ENCODE results near the gene ICAM2. TPM values are rescaled to one million over a fixed set of nuclear protein-coding genes. Genes with fewer than 3 reads are reported as not detected.
A peak's percentile ranks its signal among the peaks of the same experiment; 100 is the strongest.

The ICAM2 gene
- total and polyA plus RNA-seq, 4 donors, result 58.7 to 77.7 (median 62.2) TPM

GRCh38 chr17:64060331-64060730 is 39.9 kb upstream of the ICAM2 start:
- Histone ChIP-seq H3K4me3 (no peak overlapping the region), H3K9me3 (ENCODE audit: control insufficient read depth in 4 of 4, insufficient read depth in 3 of 4, low read length in 3 of 4) (peaks cover 0 to 2% (median 0%) of the 10 kb centered on the region in 4 donors), H3K9ac (ENCODE audit: insufficient read depth in 1 of 2, low read length in 2 of 2) (no peak overlapping the region), H3K36me3 (ENCODE audit: control insufficient read depth in 4 of 4, insufficient read depth in 4 of 4, low read length in 4 of 4) (peaks cover 6 to 44% (median 9%) of the 10 kb centered on the region in 4 donors), H3K27ac (ENCODE audit: low read depth in 1 of 2, low read length in 1 of 2) (no peak overlapping the region), H3K27me3 (ENCODE audit: control insufficient read depth in 3 of 3, insufficient read depth in 3 of 3, low read length in 2 of 3) (no peaks in the 10 kb centered on the region), H3K4me1 (ENCODE audit: control insufficient read depth in 5 of 5, insufficient read depth in 5 of 5, low read length in 5 of 5) (peaks cover 0 to 3% (median 0%) of the 10 kb centered on the region in 5 donors)
- no peak for TF ChIP-seq CTCF (IDR thresholded peaks at IDR 0.05; ENCODE audit: control extremely low read depth, extremely low read depth)
- 34 to 61% methylated on average over 5 of the region's 5 CpGs for WGBS, 2 donors
- no peak for ATAC-seq (ENCODE audit: insufficient read depth, low FRiP score)
- no peak for DNase-seq

- TF ChIP-seq CTCF (IDR thresholded peaks at IDR 0.05; ENCODE audit: control extremely low read depth, extremely low read depth), result no peak
- Histone ChIP-seq H3K4me1 (ENCODE audit: control insufficient read depth in 5 of 5, insufficient read depth in 5 of 5, low read length in 5 of 5) (peaks cover 0 to 3% (median 0%) of the 10 kb centered on the region in 5 donors), H3K27ac (ENCODE audit: low read depth in 1 of 2, low read length in 1 of 2) (peak overlapping the region in 1 of 2 donors; percentile 13), H3K36me3 (ENCODE audit: control insufficient read depth in 4 of 4, insufficient read depth in 4 of 4, low read length in 4 of 4) (peaks cover 6 to 47% (median 11%) of the 10 kb centered on the region in 4 donors), H3K9ac (ENCODE audit: insufficient read depth in 1 of 2, low read length in 2 of 2) (no peak overlapping the region), H3K27me3 (ENCODE audit: control insufficient read depth in 3 of 3, insufficient read depth in 3 of 3, low read length in 2 of 3) (no peaks in the 10 kb centered on the region), H3K4me3 (no peak overlapping the region), H3K9me3 (ENCODE audit: control insufficient read depth in 4 of 4, insufficient read depth in 3 of 4, low read length in 3 of 4) (peaks cover 0 to 2% (median 0%) of the 10 kb centered on the region in 4 donors)
- no peak for ATAC-seq (ENCODE audit: insufficient read depth, low FRiP score)
- WGBS, 2 donors, result 83 to 92% methylated on average over 2 of the region's 2 CpGs
- DNase-seq, result no peak
Observed at GRCh38 chr17:64059756-64060155, 39.3 kb upstream of the ICAM2 start.

GRCh38 chr17:64058621-64059020 is 38.2 kb upstream of the ICAM2 start:
- Histone ChIP-seq H3K4me1 (ENCODE audit: control insufficient read depth in 5 of 5, insufficient read depth in 5 of 5, low read length in 5 of 5) (no peaks in the 10 kb centered on the region), H3K36me3 (ENCODE audit: control insufficient read depth in 4 of 4, insufficient read depth in 4 of 4, low read length in 4 of 4) (peaks cover 9 to 49% (median 11%) of the 10 kb centered on the region in 4 donors), H3K9ac (ENCODE audit: insufficient read depth in 1 of 2, low read length in 2 of 2) (no peak overlapping the region), H3K9me3 (ENCODE audit: control insufficient read depth in 4 of 4, insufficient read depth in 3 of 4, low read length in 3 of 4) (peaks cover 0 to 2% (median 0%) of the 10 kb centered on the region in 4 donors), H3K4me3 (no peak overlapping the region), H3K27ac (ENCODE audit: low read depth in 1 of 2, low read length in 1 of 2) (no peak overlapping the region), H3K27me3 (ENCODE audit: control insufficient read depth in 3 of 3, insufficient read depth in 3 of 3, low read length in 2 of 3) (no peaks in the 10 kb centered on the region)
- DNase-seq (no peak), ATAC-seq (ENCODE audit: insufficient read depth, low FRiP score) (no peak)
- WGBS, 2 donors, result 91 to 92% methylated on average over 5 of the region's 5 CpGs
- no peak for TF ChIP-seq CTCF (IDR thresholded peaks at IDR 0.05; ENCODE audit: control extremely low read depth, extremely low read depth)

- no peak for TF ChIP-seq CTCF (IDR thresholded peaks at IDR 0.05; ENCODE audit: control extremely low read depth, extremely low read depth)
- 94 to 97% methylated on average over 9 of the region's 9 CpGs for WGBS, 2 donors
- ATAC-seq (ENCODE audit: insufficient read depth, low FRiP score) (no peak), DNase-seq (no peak)
- peaks cover 9 to 51% (median 11%) of the 10 kb centered on the region in 4 donors for H3K36me3 ChIP-seq (ENCODE audit: control insufficient read depth in 4 of 4, insufficient read depth in 4 of 4, low read length in 4 of 4)
- peaks cover 0 to 2% (median 0%) of the 10 kb centered on the region in 4 donors for H3K9me3 ChIP-seq (ENCODE audit: control insufficient read depth in 4 of 4, insufficient read depth in 3 of 4, low read length in 3 of 4)
- H3K4me3 ChIP-seq, result no peak overlapping the region
- H3K9ac ChIP-seq (ENCODE audit: insufficient read depth in 1 of 2, low read length in 2 of 2), result no peak overlapping the region
- no peaks in the 10 kb centered on the region for H3K27me3 ChIP-seq (ENCODE audit: control insufficient read depth in 3 of 3, insufficient read depth in 3 of 3, low read length in 2 of 3)
- no peaks in the 10 kb centered on the region for H3K4me1 ChIP-seq (ENCODE audit: control insufficient read depth in 5 of 5, insufficient read depth in 5 of 5, low read length in 5 of 5)
- no peak overlapping the region for H3K27ac ChIP-seq (ENCODE audit: low read depth in 1 of 2, low read length in 1 of 2)
Observed at GRCh38 chr17:64057701-64058263, 37.3 kb upstream of the ICAM2 start.

All from lung (tissue), 12 donors.